Neutrophil (primary cell): ENCODE data around the gene MMP14.
A peak's percentile ranks its signal among the peaks of the same experiment; 100 is the strongest.

Experiments
- H3K27ac ChIP-seq: fragments of 200-600 bp; sonication (generic); 2 replicates; pipeline ENCODE4 v1.5.1; 2016; ENCODE audit warnings: mild to moderate bottlenecking, moderate library complexity
- H3K27me3 ChIP-seq: fragments of 200-600 bp; sonication (generic); 2 replicates; pipeline ENCODE4 v1.6.0; 2016; ENCODE audit warnings: mild to moderate bottlenecking
- H3K36me3 ChIP-seq: fragments of 200-600 bp; sonication (generic); 2 replicates; pipeline ENCODE4 v1.5.1; 2017
- H3K4me1 ChIP-seq, 2 experiments: fragments of 200-600 bp in 1 of 2; sonication (generic) in 1 of 2; 1 replicate in 1 of 2; 2 replicates in 1 of 2; pipeline versions ENCODE4 v1.5.1 to v1.6.1; 2013 to 2016; ENCODE audit warnings: low read depth in 1 of 2, low read length in 1 of 2, mild to moderate bottlenecking in 1 of 2, moderate library complexity in 1 of 2; ENCODE audit not compliant: control insufficient read depth in 1 of 2, insufficient read depth in 1 of 2
- H3K4me3 ChIP-seq, 2 experiments: fragments of 200-600 bp in 1 of 2; sonication (generic) in 1 of 2; 1 replicate in 1 of 2; 2 replicates in 1 of 2; pipeline ENCODE4 v1.5.1; 2013 to 2016; ENCODE audit warnings: low read depth in 1 of 2, low read length in 1 of 2, mild to moderate bottlenecking in 1 of 2, moderate library complexity in 1 of 2
- H3K9me3 ChIP-seq: fragments of 200-600 bp; sonication (generic); 2 replicates; pipeline ENCODE4 v1.5.1; 2016
- TF ChIP-seq, protein P1 (sequence below): fragments of 200-600 bp; sonication (generic); IDR thresholded peaks from 2 replicates; pipeline ENCODE4 v1.5.1; 2016; ENCODE audit warnings: antibody characterized with exemption

The MMP14 gene

DNA sequence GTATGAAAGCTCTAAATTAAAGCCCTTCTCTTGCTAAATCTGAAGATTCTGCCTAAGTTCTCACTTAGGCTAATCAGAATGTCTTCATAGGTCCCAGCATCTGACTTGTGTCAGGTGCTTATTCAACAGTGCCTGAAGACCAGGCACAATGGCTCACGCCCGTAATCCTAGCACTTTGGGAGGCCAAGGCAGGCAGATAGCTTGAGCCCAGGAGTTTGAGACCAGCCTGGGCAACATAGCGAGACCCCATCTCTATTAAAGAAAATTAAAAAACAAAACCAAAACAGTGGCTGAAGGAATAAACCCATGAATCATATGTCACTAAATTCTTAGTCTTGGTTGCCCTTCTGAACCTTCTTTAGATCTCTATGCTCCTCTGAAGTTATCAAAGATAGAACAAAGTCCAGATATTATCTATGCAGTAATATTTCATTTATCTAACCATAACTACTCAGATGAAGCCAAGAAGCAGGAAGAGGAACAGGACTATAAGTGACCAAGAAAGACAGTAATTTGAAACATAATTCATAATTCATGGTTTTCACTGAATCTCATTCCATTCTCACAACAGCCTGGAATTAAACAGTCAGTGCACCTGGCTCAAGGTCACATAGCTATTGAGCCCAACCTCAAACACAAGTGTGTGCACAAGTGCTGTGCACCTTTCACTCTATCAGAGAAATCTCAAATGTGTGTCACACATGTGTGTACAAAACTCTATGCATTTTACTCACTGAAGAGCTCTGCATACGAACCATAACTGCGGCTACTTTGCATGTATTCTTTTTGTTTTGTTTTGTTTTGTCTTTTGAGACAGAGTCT is 27.8 kb upstream of the MMP14 start:
- Histone ChIP-seq H3K4me3 (no peak overlapping the region), H3K36me3 (no peaks in the 10 kb centered on the region), H3K9me3 (no peaks in the 10 kb centered on the region), H3K4me1 (peaks cover 20 to 28% of the 10 kb centered on the region in 2 experiments), H3K27ac (no peak overlapping the region), H3K27me3 (no peaks in the 10 kb centered on the region)
- TF ChIP-seq, protein P1, sequence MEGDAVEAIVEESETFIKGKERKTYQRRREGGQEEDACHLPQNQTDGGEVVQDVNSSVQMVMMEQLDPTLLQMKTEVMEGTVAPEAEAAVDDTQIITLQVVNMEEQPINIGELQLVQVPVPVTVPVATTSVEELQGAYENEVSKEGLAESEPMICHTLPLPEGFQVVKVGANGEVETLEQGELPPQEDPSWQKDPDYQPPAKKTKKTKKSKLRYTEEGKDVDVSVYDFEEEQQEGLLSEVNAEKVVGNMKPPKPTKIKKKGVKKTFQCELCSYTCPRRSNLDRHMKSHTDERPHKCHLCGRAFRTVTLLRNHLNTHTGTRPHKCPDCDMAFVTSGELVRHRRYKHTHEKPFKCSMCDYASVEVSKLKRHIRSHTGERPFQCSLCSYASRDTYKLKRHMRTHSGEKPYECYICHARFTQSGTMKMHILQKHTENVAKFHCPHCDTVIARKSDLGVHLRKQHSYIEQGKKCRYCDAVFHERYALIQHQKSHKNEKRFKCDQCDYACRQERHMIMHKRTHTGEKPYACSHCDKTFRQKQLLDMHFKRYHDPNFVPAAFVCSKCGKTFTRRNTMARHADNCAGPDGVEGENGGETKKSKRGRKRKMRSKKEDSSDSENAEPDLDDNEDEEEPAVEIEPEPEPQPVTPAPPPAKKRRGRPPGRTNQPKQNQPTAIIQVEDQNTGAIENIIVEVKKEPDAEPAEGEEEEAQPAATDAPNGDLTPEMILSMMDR: no peak

DNA sequence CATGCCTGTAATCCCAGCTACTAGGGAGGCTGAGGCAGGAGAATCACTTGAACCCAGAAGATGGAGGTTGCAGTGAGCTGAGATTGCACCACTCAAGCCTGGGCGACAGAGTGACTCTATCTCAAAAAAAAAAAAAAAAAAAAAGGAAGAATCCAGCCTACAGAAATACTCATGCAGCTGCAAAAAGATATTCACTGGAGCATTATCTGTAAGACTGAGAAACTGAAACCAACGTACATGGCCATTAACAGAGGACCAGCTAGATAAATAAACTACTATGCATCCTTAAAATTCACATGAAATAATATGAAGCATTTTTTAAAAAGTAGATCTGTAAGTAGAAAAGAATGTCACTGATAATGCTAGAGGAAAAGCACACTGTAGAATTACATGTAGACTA is 24.7 kb upstream of the MMP14 start:
- TF ChIP-seq, protein P1: no peak
- Histone ChIP-seq H3K27me3 (no peaks in the 10 kb centered on the region), H3K9me3 (no peaks in the 10 kb centered on the region), H3K27ac (peak overlapping the region; percentile 82), H3K4me1 (peaks cover 49 to 54% of the 10 kb centered on the region in 2 experiments), H3K4me3 (peak overlapping the region in 1 of 2 experiments; percentile 38), H3K36me3 (no peaks in the 10 kb centered on the region)

DNA sequence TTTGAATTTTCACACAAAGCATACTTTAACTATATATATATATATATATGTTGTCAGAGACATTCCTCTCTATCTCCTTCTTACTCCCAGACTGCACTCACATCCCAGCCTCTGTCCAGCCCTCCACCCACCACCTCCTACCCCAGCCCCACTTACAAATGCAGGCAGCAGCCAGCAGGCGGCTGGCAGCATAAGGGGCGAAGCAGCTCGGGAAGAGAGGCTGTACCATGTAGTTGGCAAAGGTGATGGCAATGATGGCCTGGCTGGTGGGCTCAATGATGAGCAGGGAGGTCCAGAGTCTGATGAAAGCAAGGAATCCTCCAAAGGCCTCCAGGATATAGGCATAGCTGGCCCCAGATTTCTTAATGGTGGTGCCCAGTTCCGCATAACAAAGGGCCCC is 23.6 kb upstream of the MMP14 start:
- Histone ChIP-seq H3K4me3 (no peak overlapping the region), H3K27ac (no peak overlapping the region), H3K9me3 (no peaks in the 10 kb centered on the region), H3K4me1 (peaks cover 55 to 61% of the 10 kb centered on the region in 2 experiments), H3K36me3 (no peaks in the 10 kb centered on the region), H3K27me3 (no peaks in the 10 kb centered on the region)
- TF ChIP-seq, protein P1: no peak

DNA sequence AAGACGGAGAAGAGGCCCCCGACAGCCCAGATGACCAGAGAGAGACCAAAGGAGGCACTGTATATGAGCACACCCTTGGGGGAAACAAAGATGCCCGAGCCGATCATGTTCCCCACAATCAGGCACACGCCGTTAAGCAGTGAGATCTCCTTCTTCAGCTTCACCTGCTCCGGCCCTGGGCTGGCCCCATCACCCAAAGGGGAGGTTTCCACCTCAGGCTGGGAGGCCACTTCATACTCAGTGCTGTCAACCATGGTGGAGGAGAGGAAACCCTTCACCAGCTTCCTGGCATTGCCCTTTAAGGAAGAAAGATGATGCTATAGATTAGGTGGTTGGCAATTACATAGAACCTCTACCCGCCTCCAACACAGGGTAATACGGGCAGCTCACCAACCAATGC is 23.2 kb upstream of the MMP14 start:
- Histone ChIP-seq H3K27me3 (no peaks in the 10 kb centered on the region), H3K4me1 (peaks cover 59 to 65% of the 10 kb centered on the region in 2 experiments), H3K9me3 (no peaks in the 10 kb centered on the region), H3K36me3 (no peaks in the 10 kb centered on the region), H3K4me3 (no peak overlapping the region), H3K27ac (no peak overlapping the region)
- TF ChIP-seq, protein P1: no peak

DNA sequence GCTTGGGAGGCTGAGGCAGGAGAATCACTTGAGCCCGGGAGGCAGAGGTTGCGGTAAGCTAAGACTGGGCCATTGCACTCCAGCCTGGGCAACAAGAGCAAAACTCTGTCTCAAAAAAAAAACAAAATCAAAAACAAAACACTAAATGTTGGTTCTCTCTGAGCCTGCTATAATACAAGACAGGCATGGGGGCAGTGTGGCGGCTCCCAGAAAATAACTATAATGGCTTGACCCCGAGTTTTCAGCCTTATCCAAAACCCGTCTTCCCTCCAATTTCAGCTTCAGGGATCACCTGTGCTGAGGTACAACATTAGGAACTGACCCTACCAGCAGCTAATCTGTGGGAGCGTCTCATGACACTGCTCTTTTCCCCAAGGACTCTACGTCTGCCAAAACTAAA is 22.0 kb upstream of the MMP14 start:
- Histone ChIP-seq H3K36me3 (no peaks in the 10 kb centered on the region), H3K4me1 (peaks cover 70 to 78% of the 10 kb centered on the region in 2 experiments), H3K27ac (peak overlapping the region; percentile 96), H3K27me3 (no peaks in the 10 kb centered on the region), H3K4me3 (peak overlapping the region; percentile 54 to 63), H3K9me3 (no peaks in the 10 kb centered on the region)
- TF ChIP-seq, protein P1: no peak
